Cardiac muscle cell (in vitro differentiated cells and primary cell): Measurements from ENCODE around the gene ESF1. TPM values are rescaled to one million over a fixed set of nuclear protein-coding genes. Genes with fewer than 3 reads are reported as not detected.

Source experiments
- DNase-seq, 2 donors: peaks; one replicate each; pipeline versions ENCODE4 v3.0.0 to v3.0.0-alpha.2; 2010 to 2017; ENCODE audit warnings: low read depth in 1 of 2, low spot score in 1 of 2
- H3K27ac ChIP-seq: fragments of 200-600 bp; sonication (generic); 2 replicates; pipeline ENCODE4 v1.5.1; 2016
- H3K27me3 ChIP-seq: fragments of 200-600 bp; sonication (generic); 2 replicates; pipeline ENCODE4 v1.6.0; 2016; ENCODE audit warnings: control low read depth
- H3K36me3 ChIP-seq: fragments of 200-600 bp; sonication (generic); 2 replicates; pipeline ENCODE4 v1.5.1; 2016; ENCODE audit warnings: control low read depth
- H3K4me1 ChIP-seq: fragments of 200-600 bp; sonication (generic); 2 replicates; pipeline ENCODE4 v1.8.1; 2017; ENCODE audit warnings: low read depth, mild to moderate bottlenecking, mixed run types
- H3K4me3 ChIP-seq: fragments of 200-600 bp; sonication (generic); 2 replicates; pipeline ENCODE4 v1.5.1; 2016; ENCODE audit warnings: mild to moderate bottlenecking
- H3K9me3 ChIP-seq: fragments of 200-600 bp; sonication (generic); 2 replicates; pipeline ENCODE4 v1.5.1; 2017; ENCODE audit warnings: low read depth, mild to moderate bottlenecking, control low read depth
- polyA plus RNA-seq: library from polyadenylated mRNA; unstranded; fragments of >200 nt; fragmentation: Nextera tagmentation; extraction: Ambion mirVana; gene quantifications from 2 replicates; pipeline ENCODE4 v1.2.1, GENCODE V29; 2016
- total RNA-seq: library from RNA; depleted of rRNA; stranded (reverse); fragments of >200 nt; gene quantifications from 2 replicates; pipeline ENCODE4 v1.2.3, GENCODE V29; 2016
- TF ChIP-seq, protein P1 (sequence below): IDR thresholded peaks from 2 replicates; pipeline ENCODE4 v1.5.1; 2012; ENCODE audit warnings: low read depth, mild to moderate bottlenecking, low read length

ESF1 gene
- total and polyA plus RNA-seq, 2 experiments from 2014 or later, result 9.2 to 16.6 TPM

DNA sequence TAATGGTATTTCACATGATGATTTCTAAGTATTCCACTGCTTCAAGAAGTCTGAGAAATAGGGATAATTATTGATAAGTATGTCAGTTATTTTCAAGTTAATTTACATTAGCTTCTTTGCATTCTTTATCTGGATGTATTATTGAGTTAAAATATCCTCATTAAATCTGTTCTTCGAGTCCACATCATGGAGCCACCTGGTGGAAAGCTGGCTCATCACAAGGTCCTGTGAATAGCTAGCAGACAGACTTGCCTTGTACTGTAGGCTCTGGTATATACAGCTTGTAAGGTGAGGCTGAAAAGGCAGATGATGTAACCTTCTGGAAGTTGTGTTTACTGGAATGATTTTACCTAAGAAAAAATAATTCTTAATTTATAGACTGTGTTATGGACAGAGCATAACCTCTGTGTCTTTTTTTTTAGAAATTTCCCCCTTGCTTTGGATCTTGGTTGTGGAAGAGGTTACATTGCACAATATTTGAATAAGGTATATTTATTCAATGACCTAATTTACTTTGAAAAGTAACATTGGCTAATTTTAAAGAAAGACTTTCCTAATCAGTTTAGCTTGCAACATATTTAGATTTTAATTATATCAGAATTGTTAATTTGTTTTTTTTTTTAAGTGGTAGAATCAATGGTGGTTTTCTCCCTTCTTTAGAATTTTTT is 3.6 kb upstream of the ESF1 start:
- TF ChIP-seq, protein P1, sequence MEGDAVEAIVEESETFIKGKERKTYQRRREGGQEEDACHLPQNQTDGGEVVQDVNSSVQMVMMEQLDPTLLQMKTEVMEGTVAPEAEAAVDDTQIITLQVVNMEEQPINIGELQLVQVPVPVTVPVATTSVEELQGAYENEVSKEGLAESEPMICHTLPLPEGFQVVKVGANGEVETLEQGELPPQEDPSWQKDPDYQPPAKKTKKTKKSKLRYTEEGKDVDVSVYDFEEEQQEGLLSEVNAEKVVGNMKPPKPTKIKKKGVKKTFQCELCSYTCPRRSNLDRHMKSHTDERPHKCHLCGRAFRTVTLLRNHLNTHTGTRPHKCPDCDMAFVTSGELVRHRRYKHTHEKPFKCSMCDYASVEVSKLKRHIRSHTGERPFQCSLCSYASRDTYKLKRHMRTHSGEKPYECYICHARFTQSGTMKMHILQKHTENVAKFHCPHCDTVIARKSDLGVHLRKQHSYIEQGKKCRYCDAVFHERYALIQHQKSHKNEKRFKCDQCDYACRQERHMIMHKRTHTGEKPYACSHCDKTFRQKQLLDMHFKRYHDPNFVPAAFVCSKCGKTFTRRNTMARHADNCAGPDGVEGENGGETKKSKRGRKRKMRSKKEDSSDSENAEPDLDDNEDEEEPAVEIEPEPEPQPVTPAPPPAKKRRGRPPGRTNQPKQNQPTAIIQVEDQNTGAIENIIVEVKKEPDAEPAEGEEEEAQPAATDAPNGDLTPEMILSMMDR, result peak; percentile 66
- peak; percentile 52 to 68 for DNase-seq
- Histone ChIP-seq H3K4me1 (peaks cover 31% of the 10 kb centered on the region), H3K27me3 (no peaks in the 10 kb centered on the region), H3K36me3 (peaks cover 22% of the 10 kb centered on the region), H3K4me3 (no peak overlapping the region), H3K27ac (no peak overlapping the region), H3K9me3 (no peaks in the 10 kb centered on the region)

DNA sequence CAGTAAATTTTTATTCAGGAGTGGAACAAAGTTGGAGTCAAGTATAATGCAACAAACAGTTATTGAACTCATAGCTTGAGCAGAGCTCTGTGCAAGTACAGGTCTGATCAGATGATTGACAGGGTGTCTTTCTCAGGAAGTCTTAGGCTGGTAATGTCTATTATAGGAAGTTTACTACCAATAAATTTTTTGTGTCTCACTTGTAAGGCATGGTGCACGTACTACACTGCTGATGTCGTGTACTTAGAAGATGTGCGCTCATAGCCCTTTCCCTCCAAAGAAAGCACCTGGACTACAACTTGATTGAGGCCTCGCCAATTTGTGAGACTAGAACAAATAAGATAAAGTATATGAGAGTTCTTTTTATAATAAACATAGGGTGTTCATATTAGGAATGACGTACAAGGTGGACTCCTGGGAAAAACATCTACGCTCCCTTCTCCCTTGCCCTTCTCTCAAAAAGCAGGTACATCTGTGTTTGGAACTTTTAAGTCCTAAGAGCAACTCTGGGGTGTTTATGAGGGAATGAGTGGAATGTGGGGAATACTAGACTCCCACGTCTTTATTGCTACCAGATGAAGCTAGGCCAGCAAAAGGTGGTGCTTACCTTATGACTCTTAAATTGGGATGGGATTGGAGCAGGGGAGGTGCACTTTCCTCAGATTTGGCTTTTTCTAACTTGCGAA is 1.6 kb upstream of the ESF1 start:
- no peaks in the 10 kb centered on the region for H3K27me3 ChIP-seq

DNA sequence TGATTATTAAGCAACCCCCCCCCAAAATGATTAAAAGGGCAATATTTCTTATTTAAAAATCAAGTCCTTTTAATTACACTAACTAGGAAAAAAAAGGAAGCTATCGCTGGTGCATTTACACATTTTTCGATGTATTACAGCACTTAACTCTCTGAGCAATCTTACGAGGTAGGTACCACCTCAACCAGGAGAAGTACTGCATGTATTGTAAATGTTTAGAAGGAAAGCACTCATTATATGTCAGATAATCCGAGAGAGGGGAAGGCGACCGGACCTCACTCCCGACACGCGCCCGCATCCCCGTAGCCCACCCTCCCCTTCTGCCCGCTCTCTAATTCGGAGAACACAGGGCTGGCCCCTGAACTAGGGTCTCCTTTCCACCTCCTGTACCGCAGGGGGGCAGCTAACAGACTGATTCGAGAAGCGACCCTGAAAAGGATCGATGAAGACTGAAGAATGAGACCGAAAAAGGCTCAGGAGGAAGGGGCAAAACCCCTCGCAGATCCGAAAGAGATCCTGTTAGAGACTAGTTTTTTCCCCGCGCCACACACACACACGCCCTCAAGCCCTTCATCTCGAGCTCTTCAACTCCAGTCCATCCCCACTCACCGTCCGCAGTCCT is 337 bp downstream of the ESF1 start:
- no peak for DNase-seq
- Histone ChIP-seq H3K4me3 (peak overlapping the region; percentile 90), H3K27ac (peak overlapping the region; percentile 91), H3K27me3 (no peaks in the 10 kb centered on the region), H3K36me3 (peaks cover 18% of the 10 kb centered on the region), H3K9me3 (no peaks in the 10 kb centered on the region), H3K4me1 (peaks cover 11% of the 10 kb centered on the region)
- TF ChIP-seq, protein P1, result no peak

More for the DNA sequence above, 1.6 kb upstream of the ESF1 start:
- H3K4me3 ChIP-seq, result peak overlapping the region; percentile 90
- H3K36me3 ChIP-seq, result peaks cover 21% of the 10 kb centered on the region
- peak overlapping the region; percentile 36 for H3K27ac ChIP-seq
- H3K4me1 ChIP-seq, result peaks cover 14% of the 10 kb centered on the region
- H3K9me3 ChIP-seq, result no peaks in the 10 kb centered on the region
- TF ChIP-seq, protein P1, result no peak
- no peak for DNase-seq

DNA sequence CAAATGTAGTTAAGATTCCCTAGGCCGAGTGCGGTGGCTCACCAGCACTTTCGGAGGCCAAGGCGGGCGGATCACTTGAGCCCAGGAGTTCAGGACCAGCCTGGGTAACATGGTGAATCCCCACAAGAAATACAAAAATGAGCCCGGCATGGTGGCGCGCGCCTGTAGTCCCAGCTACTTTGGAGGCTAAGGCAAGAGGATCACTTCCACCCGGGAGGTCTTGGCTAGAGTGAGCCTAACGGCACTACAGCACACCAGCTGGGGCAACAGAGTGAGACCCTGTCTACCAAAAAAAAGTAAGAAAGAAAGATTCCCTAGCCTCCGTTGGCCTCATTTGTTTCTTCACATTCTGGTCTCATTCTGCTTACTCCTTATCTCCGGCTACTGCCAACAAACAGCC is 1.2 kb downstream of the ESF1 start:
- no peaks in the 10 kb centered on the region for H3K9me3 ChIP-seq
- no peak overlapping the region for H3K27ac ChIP-seq
- no peak for DNase-seq
- peaks cover 16% of the 10 kb centered on the region for H3K36me3 ChIP-seq
- TF ChIP-seq, protein P1, result no peak
- no peaks in the 10 kb centered on the region for H3K27me3 ChIP-seq
- peaks cover 11% of the 10 kb centered on the region for H3K4me1 ChIP-seq
- peak overlapping the region; percentile 90 for H3K4me3 ChIP-seq

DNA sequence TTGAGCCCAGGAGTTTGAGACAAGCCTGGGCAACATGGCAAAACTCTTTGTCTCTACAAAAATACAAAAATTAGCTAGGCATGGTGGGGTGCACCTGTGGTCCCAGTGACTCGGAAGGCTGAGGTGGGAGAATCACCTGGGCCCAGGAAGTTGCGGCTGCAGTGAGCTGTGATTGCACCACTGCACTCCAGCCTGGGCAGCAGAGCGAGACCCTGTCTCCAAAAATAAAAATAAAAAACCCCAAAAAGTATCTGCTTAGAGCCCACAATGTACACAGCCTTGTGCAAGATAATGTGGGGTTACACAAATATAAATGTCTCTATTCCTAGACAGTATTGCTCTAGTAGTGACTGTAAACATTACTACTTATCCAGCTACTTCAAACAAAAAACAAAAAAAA is 5.9 kb downstream of the ESF1 start:
- no peak overlapping the region for H3K4me3 ChIP-seq
- TF ChIP-seq, protein P1, result no peak
- no peak for DNase-seq
- H3K27ac ChIP-seq, result no peak overlapping the region
- H3K4me1 ChIP-seq, result peaks cover 1% of the 10 kb centered on the region
- H3K9me3 ChIP-seq, result no peaks in the 10 kb centered on the region
- peaks cover 48% of the 10 kb centered on the region for H3K36me3 ChIP-seq
- H3K27me3 ChIP-seq, result no peaks in the 10 kb centered on the region
